Cardiac muscle cell (in vitro differentiated cells and primary cell): ENCODE measurements around the gene NPTN. TPM values are rescaled to one million over a fixed set of nuclear protein-coding genes. Genes with fewer than 3 reads are reported as not detected.
"Not testable (repeated sequence)": the region's sequence is repeated elsewhere in the genome, so short reads cannot be mapped to it uniquely, and the experiment has no call there.

Source experiments
- DNase-seq, 2 donors: peaks; one replicate each; pipeline versions ENCODE4 v3.0.0 to v3.0.0-alpha.2; 2010 to 2017; ENCODE audit warnings: low read depth in 1 of 2, low spot score in 1 of 2
- H3K27ac ChIP-seq: fragments of 200-600 bp; sonication (generic); 2 replicates; pipeline ENCODE4 v1.5.1; 2016
- H3K27me3 ChIP-seq: fragments of 200-600 bp; sonication (generic); 2 replicates; pipeline ENCODE4 v1.6.0; 2016; ENCODE audit warnings: control low read depth
- H3K36me3 ChIP-seq: fragments of 200-600 bp; sonication (generic); 2 replicates; pipeline ENCODE4 v1.5.1; 2016; ENCODE audit warnings: control low read depth
- H3K4me1 ChIP-seq: fragments of 200-600 bp; sonication (generic); 2 replicates; pipeline ENCODE4 v1.8.1; 2017; ENCODE audit warnings: low read depth, mild to moderate bottlenecking, mixed run types
- H3K4me3 ChIP-seq: fragments of 200-600 bp; sonication (generic); 2 replicates; pipeline ENCODE4 v1.5.1; 2016; ENCODE audit warnings: mild to moderate bottlenecking
- H3K9me3 ChIP-seq: fragments of 200-600 bp; sonication (generic); 2 replicates; pipeline ENCODE4 v1.5.1; 2017; ENCODE audit warnings: low read depth, mild to moderate bottlenecking, control low read depth
- polyA plus RNA-seq: library from polyadenylated mRNA; unstranded; fragments of >200 nt; fragmentation: Nextera tagmentation; extraction: Ambion mirVana; gene quantifications from 2 replicates; pipeline ENCODE4 v1.2.1, GENCODE V29; 2016
- total RNA-seq: library from RNA; depleted of rRNA; stranded (reverse); fragments of >200 nt; gene quantifications from 2 replicates; pipeline ENCODE4 v1.2.3, GENCODE V29; 2016
- TF ChIP-seq, protein P1 (sequence below): IDR thresholded peaks from 2 replicates; pipeline ENCODE4 v1.5.1; 2012; ENCODE audit warnings: low read depth, mild to moderate bottlenecking, low read length

The NPTN gene
- total and polyA plus RNA-seq, 2 experiments from 2014 or later, result 243 to 375 TPM

DNA sequence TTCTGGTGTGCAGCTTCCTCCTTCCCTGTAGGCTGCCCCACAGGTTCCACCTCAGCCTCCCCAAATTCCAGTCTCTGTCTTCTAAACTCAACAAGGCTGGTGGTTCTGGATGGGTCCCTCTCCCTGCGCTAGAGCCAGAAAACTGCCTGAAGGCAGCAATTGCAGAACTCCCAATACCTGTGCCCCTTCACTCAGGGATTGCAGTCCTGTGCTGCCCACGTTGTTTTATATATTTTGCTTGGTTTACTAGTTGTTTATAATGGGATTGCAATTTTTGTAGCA lies 14.8 kb upstream of the NPTN start:
- Histone ChIP-seq H3K4me3 (no peak overlapping the region), H3K4me1 (no peaks in the 10 kb centered on the region), H3K27me3 (no peaks in the 10 kb centered on the region), H3K9me3 (no peaks in the 10 kb centered on the region), H3K27ac (no peak overlapping the region), H3K36me3 (no peaks in the 10 kb centered on the region)
- TF ChIP-seq, protein P1, sequence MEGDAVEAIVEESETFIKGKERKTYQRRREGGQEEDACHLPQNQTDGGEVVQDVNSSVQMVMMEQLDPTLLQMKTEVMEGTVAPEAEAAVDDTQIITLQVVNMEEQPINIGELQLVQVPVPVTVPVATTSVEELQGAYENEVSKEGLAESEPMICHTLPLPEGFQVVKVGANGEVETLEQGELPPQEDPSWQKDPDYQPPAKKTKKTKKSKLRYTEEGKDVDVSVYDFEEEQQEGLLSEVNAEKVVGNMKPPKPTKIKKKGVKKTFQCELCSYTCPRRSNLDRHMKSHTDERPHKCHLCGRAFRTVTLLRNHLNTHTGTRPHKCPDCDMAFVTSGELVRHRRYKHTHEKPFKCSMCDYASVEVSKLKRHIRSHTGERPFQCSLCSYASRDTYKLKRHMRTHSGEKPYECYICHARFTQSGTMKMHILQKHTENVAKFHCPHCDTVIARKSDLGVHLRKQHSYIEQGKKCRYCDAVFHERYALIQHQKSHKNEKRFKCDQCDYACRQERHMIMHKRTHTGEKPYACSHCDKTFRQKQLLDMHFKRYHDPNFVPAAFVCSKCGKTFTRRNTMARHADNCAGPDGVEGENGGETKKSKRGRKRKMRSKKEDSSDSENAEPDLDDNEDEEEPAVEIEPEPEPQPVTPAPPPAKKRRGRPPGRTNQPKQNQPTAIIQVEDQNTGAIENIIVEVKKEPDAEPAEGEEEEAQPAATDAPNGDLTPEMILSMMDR, result no peak
- no peak for DNase-seq

DNA sequence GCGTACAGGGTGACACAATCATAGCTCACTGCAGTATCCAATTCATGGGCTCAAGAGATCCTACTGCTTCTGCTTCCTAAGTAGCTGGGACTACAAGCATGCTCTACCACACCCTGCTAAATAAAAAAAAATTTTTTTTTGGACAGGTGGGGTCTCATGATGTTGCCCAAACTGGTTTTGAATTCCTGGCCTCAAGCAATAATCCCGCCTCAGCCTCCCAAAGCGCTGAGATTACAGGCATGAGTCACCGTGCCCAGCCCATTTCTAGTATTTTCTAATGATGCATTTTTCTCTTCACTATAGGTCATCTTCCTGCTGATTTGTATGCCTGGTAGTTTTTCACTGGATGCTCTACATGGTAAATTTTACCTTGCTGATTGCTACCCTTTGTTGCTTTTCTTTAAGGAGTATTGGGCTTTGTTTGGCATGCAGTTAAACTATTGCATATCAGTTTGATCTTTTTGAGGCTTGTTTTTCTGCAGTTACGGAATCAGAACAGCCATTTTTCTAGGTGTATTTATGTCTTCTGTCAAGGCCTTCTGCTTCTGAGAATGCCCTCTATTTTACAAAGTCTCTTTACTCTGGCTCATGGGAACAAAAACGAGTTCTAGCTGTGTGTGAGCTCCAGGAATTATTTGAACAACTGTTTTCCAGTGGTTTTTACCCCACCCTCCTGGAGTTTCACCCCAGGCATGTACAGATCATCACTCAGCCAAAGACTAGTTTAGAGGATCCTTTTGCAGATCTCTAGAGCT lies 14.2 kb upstream of the NPTN start:
- no peaks in the 10 kb centered on the region for H3K4me1 ChIP-seq
- no peaks in the 10 kb centered on the region for H3K36me3 ChIP-seq
- no peaks in the 10 kb centered on the region for H3K27me3 ChIP-seq
- DNase-seq, result no peak
- no peak overlapping the region for H3K27ac ChIP-seq
- no peaks in the 10 kb centered on the region for H3K9me3 ChIP-seq
- TF ChIP-seq, protein P1, result no peak
- no peak overlapping the region for H3K4me3 ChIP-seq

DNA sequence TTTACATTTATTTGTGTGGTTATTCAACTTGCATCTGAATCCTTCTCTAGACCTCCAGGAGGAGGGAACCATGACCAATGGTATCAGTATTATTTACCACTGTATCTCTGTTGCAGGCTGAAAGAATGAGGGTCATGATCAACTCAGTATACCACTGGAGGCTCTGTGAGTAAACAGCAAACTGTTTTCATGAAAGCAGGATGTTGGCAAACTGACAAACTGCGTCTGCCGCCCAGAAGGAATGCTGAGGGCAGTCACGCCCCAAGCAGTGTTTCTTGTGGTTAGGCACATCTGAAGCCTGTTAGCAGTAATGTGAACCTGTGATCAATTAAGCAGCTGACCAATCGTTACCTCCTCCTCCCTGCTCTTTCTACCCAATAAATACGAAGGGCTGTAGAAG lies 6.3 kb upstream of the NPTN start:
- DNase-seq, result peak in 1 of 2 donors; percentile 21
- not testable (repeated sequence) for H3K4me1 ChIP-seq

DNA sequence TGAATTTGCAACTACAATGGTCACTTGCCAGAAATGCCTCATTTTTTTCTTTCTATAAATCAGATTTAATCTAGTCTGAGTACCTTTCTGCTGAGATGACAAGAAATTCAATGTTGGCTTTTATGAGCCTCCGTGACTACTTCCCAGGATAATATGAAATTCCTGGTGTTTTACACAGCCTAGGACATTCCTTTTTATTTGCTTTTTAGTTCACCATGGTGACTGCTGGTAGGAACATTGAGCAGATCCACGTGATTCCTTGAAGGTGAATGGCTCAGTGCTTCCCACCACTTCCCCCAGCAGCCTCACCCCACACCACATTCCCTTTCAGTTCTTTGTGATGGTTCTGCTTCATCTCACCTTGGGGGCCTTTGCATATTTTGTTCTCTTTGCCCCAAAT lies 4.3 kb upstream of the NPTN start:
- Histone ChIP-seq H3K27me3 (no peaks in the 10 kb centered on the region), H3K4me1 (peaks cover 3% of the 10 kb centered on the region), H3K4me3 (no peak overlapping the region), H3K36me3 (no peaks in the 10 kb centered on the region), H3K27ac (no peak overlapping the region), H3K9me3 (no peaks in the 10 kb centered on the region)
- TF ChIP-seq, protein P1, result no peak
- peak in 1 of 2 donors; percentile 23 for DNase-seq

More for the DNA sequence above, 6.3 kb upstream of the NPTN start:
- H3K9me3 ChIP-seq, H3K4me3 ChIP-seq, H3K27ac ChIP-seq, H3K27me3 ChIP-seq, H3K36me3 ChIP-seq: not testable (repeated sequence)

DNA sequence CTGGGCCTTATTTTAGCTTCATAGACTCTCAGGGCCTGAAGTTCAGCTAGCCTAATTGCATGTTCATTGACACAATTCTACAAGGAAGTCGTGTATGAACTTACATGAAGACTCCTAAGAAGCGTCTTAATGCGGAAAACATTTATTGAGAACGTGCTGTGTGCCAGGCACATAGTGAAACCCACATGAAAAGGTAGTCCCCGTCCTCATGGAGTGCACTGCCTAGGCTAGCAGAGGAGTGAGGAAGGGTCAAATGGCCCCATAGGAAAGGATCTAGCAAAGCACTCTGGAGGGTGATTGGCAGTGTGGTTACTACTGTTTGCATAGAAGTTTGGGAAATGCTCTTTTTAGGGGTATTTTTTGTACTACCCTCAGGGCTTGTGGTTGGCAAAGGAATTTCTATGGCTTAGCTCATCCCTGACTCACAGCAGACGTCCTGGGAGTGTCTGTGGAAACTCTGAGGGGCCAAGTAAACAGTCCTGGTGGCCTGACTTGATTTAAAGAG lies 854 bp upstream of the NPTN start:
- peak in 1 of 2 donors; percentile 90 for DNase-seq
- no peaks in the 10 kb centered on the region for H3K9me3 ChIP-seq
- H3K27ac ChIP-seq, result peak overlapping the region; percentile 83
- peaks cover 26% of the 10 kb centered on the region for H3K4me1 ChIP-seq
- no peaks in the 10 kb centered on the region for H3K36me3 ChIP-seq
- TF ChIP-seq, protein P1, result no peak
- peak overlapping the region; percentile 8 for H3K4me3 ChIP-seq
- no peaks in the 10 kb centered on the region for H3K27me3 ChIP-seq

DNA sequence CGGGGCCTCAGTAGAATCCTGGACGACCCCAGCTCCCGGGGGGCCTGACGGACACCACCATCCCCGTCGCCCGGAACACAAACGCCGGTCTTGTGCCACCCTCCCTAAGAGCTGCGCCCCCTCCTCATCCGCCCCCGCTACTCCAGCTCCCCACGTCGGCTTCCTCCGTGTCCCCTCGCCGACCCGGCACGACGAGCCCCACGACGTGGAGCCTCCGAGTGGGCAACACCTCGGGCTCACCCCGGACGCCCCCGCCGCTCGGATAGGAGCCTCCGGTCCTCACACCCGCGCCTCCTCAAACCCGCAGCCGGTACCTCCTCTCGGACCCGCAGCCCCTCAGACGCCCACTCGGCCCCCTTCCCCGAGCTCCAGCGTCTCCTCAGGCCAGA lies 525 bp downstream of the NPTN start:
- Histone ChIP-seq H3K4me3 (peak overlapping the region; percentile 84), H3K36me3 (no peaks in the 10 kb centered on the region), H3K27ac (peak overlapping the region; percentile 96), H3K27me3 (no peaks in the 10 kb centered on the region), H3K9me3 (no peaks in the 10 kb centered on the region), H3K4me1 (peaks cover 39% of the 10 kb centered on the region)
- peak in 1 of 2 donors; percentile 40 for DNase-seq
- TF ChIP-seq, protein P1, result no peak
